ENCODE measurements around the gene TRABD2A. TPM values are rescaled to one million over a fixed set of nuclear protein-coding genes. Genes with fewer than 3 reads are reported as not detected.

TRABD2A gene
- total and polyA plus RNA-seq, 4 donors = 0.26 to 10.3 (median 0.55) TPM

DNA sequence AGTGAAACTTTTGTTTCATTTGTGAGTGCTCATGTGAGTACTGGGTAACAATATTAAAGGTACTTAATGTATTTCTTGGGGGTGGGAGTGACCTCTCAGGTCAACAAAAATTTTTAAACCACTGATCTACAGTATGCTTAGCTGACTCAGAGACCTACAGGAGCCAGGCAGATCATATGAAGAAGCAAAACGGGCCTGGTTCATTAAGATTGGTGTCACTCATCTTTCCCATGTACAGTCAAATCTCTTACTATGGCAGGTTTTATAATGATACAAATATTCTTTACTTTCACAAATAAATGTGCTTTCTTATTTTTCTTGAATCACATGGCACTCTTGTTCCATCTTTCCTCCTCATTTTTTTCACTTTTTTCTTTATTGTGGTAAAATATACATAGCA lies 16.9 kb upstream of the TRABD2A start:
- Histone ChIP-seq H3K4me3 (ENCODE audit: low read depth in 1 of 3, low read length in 3 of 3) (no peak overlapping the region), H3K4me1 (ENCODE audit: control insufficient read depth in 4 of 4, insufficient read depth in 4 of 4, low read length in 3 of 4) (no peaks in the 10 kb centered on the region), H3K9ac (ENCODE audit: low read depth in 1 of 2, low read length in 2 of 2) (no peak overlapping the region), H3K9me3 (ENCODE audit: control insufficient read depth in 4 of 4, low read length in 3 of 4) (no peaks in the 10 kb centered on the region), H3K27me3 (ENCODE audit: control insufficient read depth in 4 of 4, insufficient read depth in 4 of 4, low read length in 3 of 4) (no peaks in the 10 kb centered on the region), H3K36me3 (ENCODE audit: control insufficient read depth in 4 of 4, insufficient read depth in 3 of 4, low read depth in 1 of 4, low read length in 3 of 4) (no peaks in the 10 kb centered on the region), H3K27ac (ENCODE audit: low read depth in 1 of 2, low read length in 2 of 2) (no peak overlapping the region)
- 83% methylated on average over 1 of the region's 1 CpG for WGBS
- TF ChIP-seq FOXA1 (IDR thresholded peaks at IDR 0.05) (no peak), TAF1 (conservative IDR thresholded peaks at IDR 0.05) (no peak), RXRA (IDR thresholded peaks at IDR 0.05) (no peak), EGR1 (IDR thresholded peaks at IDR 0.05; ENCODE audit: low read depth in 2 of 2) (no peak), HNF4A (conservative IDR thresholded peaks at IDR 0.05) (no peak), FOXA2 (IDR thresholded peaks at IDR 0.05) (no peak), GABPA (IDR thresholded peaks at IDR 0.05 in 1 of 2, conservative IDR thresholded peaks at IDR 0.05 in 1 of 2) (no peak), CTCF (IDR thresholded peaks at IDR 0.05; ENCODE audit: low read depth, low read length, missing input control) (no peak), NR2F2 (IDR thresholded peaks at IDR 0.05) (no peak), HNF4G (IDR thresholded peaks at IDR 0.05) (no peak), MAX (IDR thresholded peaks at IDR 0.05) (no peak), ATF3 (IDR thresholded peaks at IDR 0.05) (no peak), YY1 (IDR thresholded peaks at IDR 0.05) (no peak), SP1 (IDR thresholded peaks at IDR 0.05) (no peak), RAD21 (IDR thresholded peaks at IDR 0.05) (no peak)
- TF ChIP-seq, protein P1, sequence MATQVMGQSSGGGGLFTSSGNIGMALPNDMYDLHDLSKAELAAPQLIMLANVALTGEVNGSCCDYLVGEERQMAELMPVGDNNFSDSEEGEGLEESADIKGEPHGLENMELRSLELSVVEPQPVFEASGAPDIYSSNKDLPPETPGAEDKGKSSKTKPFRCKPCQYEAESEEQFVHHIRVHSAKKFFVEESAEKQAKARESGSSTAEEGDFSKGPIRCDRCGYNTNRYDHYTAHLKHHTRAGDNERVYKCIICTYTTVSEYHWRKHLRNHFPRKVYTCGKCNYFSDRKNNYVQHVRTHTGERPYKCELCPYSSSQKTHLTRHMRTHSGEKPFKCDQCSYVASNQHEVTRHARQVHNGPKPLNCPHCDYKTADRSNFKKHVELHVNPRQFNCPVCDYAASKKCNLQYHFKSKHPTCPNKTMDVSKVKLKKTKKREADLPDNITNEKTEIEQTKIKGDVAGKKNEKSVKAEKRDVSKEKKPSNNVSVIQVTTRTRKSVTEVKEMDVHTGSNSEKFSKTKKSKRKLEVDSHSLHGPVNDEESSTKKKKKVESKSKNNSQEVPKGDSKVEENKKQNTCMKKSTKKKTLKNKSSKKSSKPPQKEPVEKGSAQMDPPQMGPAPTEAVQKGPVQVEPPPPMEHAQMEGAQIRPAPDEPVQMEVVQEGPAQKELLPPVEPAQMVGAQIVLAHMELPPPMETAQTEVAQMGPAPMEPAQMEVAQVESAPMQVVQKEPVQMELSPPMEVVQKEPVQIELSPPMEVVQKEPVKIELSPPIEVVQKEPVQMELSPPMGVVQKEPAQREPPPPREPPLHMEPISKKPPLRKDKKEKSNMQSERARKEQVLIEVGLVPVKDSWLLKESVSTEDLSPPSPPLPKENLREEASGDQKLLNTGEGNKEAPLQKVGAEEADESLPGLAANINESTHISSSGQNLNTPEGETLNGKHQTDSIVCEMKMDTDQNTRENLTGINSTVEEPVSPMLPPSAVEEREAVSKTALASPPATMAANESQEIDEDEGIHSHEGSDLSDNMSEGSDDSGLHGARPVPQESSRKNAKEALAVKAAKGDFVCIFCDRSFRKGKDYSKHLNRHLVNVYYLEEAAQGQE (IDR thresholded peaks at IDR 0.05) = no peak
- TF ChIP-seq, protein P2, sequence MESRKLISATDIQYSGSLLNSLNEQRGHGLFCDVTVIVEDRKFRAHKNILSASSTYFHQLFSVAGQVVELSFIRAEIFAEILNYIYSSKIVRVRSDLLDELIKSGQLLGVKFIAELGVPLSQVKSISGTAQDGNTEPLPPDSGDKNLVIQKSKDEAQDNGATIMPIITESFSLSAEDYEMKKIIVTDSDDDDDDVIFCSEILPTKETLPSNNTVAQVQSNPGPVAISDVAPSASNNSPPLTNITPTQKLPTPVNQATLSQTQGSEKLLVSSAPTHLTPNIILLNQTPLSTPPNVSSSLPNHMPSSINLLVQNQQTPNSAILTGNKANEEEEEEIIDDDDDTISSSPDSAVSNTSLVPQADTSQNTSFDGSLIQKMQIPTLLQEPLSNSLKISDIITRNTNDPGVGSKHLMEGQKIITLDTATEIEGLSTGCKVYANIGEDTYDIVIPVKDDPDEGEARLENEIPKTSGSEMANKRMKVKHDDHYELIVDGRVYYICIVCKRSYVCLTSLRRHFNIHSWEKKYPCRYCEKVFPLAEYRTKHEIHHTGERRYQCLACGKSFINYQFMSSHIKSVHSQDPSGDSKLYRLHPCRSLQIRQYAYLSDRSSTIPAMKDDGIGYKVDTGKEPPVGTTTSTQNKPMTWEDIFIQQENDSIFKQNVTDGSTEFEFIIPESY (IDR thresholded peaks at IDR 0.05) = no peak
- DNase-seq (ENCODE audit: low spot score) = no peak

- Histone ChIP-seq H3K27me3 (ENCODE audit: control insufficient read depth in 4 of 4, insufficient read depth in 4 of 4, low read length in 3 of 4) (no peaks in the 10 kb centered on the region), H3K9ac (ENCODE audit: low read depth in 1 of 2, low read length in 2 of 2) (no peak overlapping the region), H3K27ac (ENCODE audit: low read depth in 1 of 2, low read length in 2 of 2) (no peak overlapping the region), H3K4me1 (ENCODE audit: control insufficient read depth in 4 of 4, insufficient read depth in 4 of 4, low read length in 3 of 4) (no peaks in the 10 kb centered on the region), H3K9me3 (ENCODE audit: control insufficient read depth in 4 of 4, low read length in 3 of 4) (no peaks in the 10 kb centered on the region), H3K4me3 (ENCODE audit: low read depth in 1 of 3, low read length in 3 of 3) (no peak overlapping the region), H3K36me3 (ENCODE audit: control insufficient read depth in 4 of 4, insufficient read depth in 3 of 4, low read depth in 1 of 4, low read length in 3 of 4) (no peaks in the 10 kb centered on the region)
- WGBS = 90% methylated on average over 2 of the region's 2 CpGs
- DNase-seq (ENCODE audit: low spot score) = no peak
- TF ChIP-seq HNF4G (IDR thresholded peaks at IDR 0.05) (no peak), SP1 (IDR thresholded peaks at IDR 0.05) (no peak), NR2F2 (IDR thresholded peaks at IDR 0.05) (no peak), FOXA2 (IDR thresholded peaks at IDR 0.05) (no peak), FOXA1 (IDR thresholded peaks at IDR 0.05) (no peak), GABPA (IDR thresholded peaks at IDR 0.05 in 1 of 2, conservative IDR thresholded peaks at IDR 0.05 in 1 of 2) (no peak), RXRA (IDR thresholded peaks at IDR 0.05) (no peak), ATF3 (IDR thresholded peaks at IDR 0.05) (no peak), JUND (IDR thresholded peaks at IDR 0.05) (no peak), YY1 (IDR thresholded peaks at IDR 0.05) (no peak), EGR1 (IDR thresholded peaks at IDR 0.05; ENCODE audit: low read depth in 2 of 2) (no peak)
- TF ChIP-seq, protein P2 (IDR thresholded peaks at IDR 0.05) = no peak
- TF ChIP-seq, protein P1 (IDR thresholded peaks at IDR 0.05) = no peak
Observed at GRCh38 chr2:84896567-84896966, 15.7 kb upstream of the TRABD2A start.

All from liver (tissue), 9 donors.